HEK293 (cell line): ENCODE measurements around the gene PLCD3.

Experiments
- AEBP2 ChIP-seq: fragments of 450-650 bp; formaldehyde crosslinking; IDR thresholded peaks from 2 replicates; pipeline ENCODE4 v1.5.1; 2016; ENCODE audit warnings: missing biosample characterization, missing genetic modification characterization, borderline replicate concordance
- BCL11A ChIP-seq: fragments of 450-650 bp; formaldehyde crosslinking; IDR thresholded peaks from 2 replicates; pipeline ENCODE4 v1.5.1; 2016; ENCODE audit warnings: low read depth, missing biosample characterization, missing genetic modification characterization
- GFI1B ChIP-seq: fragments of 450-650 bp; formaldehyde crosslinking; IDR thresholded peaks from 2 replicates; pipeline ENCODE4 v1.5.1; 2016; ENCODE audit warnings: missing biosample characterization, missing genetic modification characterization
- GLIS2 ChIP-seq: fragments of 450-650 bp; formaldehyde crosslinking; IDR thresholded peaks from 2 replicates; pipeline ENCODE4 v1.5.1; 2016; ENCODE audit warnings: missing biosample characterization, missing genetic modification characterization
- HOXA7 ChIP-seq: sonication (generic); formaldehyde crosslinking; IDR thresholded peaks from 2 replicates; pipeline ENCODE4 v1.8.1; 2022; ENCODE audit warnings: missing genetic modification reagents, borderline replicate concordance
- HOXC10 ChIP-seq: sonication (generic); formaldehyde crosslinking; IDR thresholded peaks from 2 replicates; pipeline ENCODE4 v1.8.1; 2023; ENCODE audit warnings: mild to moderate bottlenecking, missing genetic modification reagents
- SCRT2 ChIP-seq: fragments of 450-650 bp; formaldehyde crosslinking; IDR thresholded peaks from 2 replicates; pipeline ENCODE4 v1.5.1; 2016; ENCODE audit warnings: missing biosample characterization, missing genetic modification characterization
- ZBTB20 ChIP-seq: fragments of 450-650 bp; formaldehyde crosslinking; IDR thresholded peaks from 2 replicates; pipeline ENCODE4 v1.5.1; 2016; ENCODE audit warnings: missing biosample characterization, missing genetic modification characterization
- ZBTB21 ChIP-seq: fragments of 450-650 bp; formaldehyde crosslinking; IDR thresholded peaks from 2 replicates; pipeline ENCODE4 v1.5.1; 2017; ENCODE audit warnings: missing biosample characterization, missing genetic modification characterization
- ZBTB26 ChIP-seq: fragments of 450-650 bp; formaldehyde crosslinking; optimal IDR thresholded peaks from 2 replicates; pipeline ENCODE3; 2016; ENCODE audit warnings: missing biosample characterization, mild to moderate bottlenecking, missing genetic modification characterization
- ZBTB7A ChIP-seq: fragments of 450-650 bp; formaldehyde crosslinking; IDR thresholded peaks from 2 replicates; pipeline ENCODE4 v1.5.1; 2016; ENCODE audit warnings: low read depth, missing biosample characterization, missing genetic modification characterization
- ZBTB8A ChIP-seq: fragments of 450-650 bp; formaldehyde crosslinking; IDR thresholded peaks from 2 replicates; pipeline ENCODE4 v1.5.1; 2016; ENCODE audit warnings: missing biosample characterization, missing genetic modification characterization
- ZNF112 ChIP-seq: fragments of 450-650 bp; formaldehyde crosslinking; IDR thresholded peaks from 2 replicates; pipeline ENCODE4 v1.5.0; 2017; ENCODE audit warnings: missing biosample characterization, missing genetic modification characterization
- ZNF133 ChIP-seq: fragments of 450-650 bp; formaldehyde crosslinking; IDR thresholded peaks from 2 replicates; pipeline ENCODE4 v1.5.1; 2016; ENCODE audit warnings: missing biosample characterization, missing genetic modification characterization
- ZNF157 ChIP-seq: fragments of 450-650 bp; formaldehyde crosslinking; IDR thresholded peaks from 2 replicates; pipeline ENCODE4 v1.5.1; 2016; ENCODE audit warnings: missing biosample characterization, missing genetic modification characterization
- ZNF16 ChIP-seq: fragments of 450-650 bp; formaldehyde crosslinking; IDR thresholded peaks from 2 replicates; pipeline ENCODE4 v1.5.1; 2016; ENCODE audit warnings: low read depth, missing biosample characterization, missing genetic modification characterization
- ZNF18 ChIP-seq: fragments of 450-650 bp; formaldehyde crosslinking; IDR thresholded peaks from 2 replicates; pipeline ENCODE4 v1.5.1; 2016; ENCODE audit warnings: missing biosample characterization, missing genetic modification characterization
- ZNF19 ChIP-seq: fragments of 450-650 bp; formaldehyde crosslinking; IDR thresholded peaks from 2 replicates; pipeline ENCODE4; 2016; ENCODE audit warnings: missing biosample characterization, missing genetic modification characterization, low read depth
- ZNF202 ChIP-seq: fragments of 450-650 bp; formaldehyde crosslinking; IDR thresholded peaks from 2 replicates; pipeline ENCODE4 v1.5.1; 2016; ENCODE audit warnings: missing biosample characterization, missing genetic modification characterization, borderline replicate concordance
- ZNF211 ChIP-seq: fragments of 450-650 bp; formaldehyde crosslinking; IDR thresholded peaks from 2 replicates; pipeline ENCODE4 v1.5.1; 2016; ENCODE audit warnings: low read depth, missing biosample characterization, missing genetic modification characterization
- ZNF324 ChIP-seq: fragments of 450-650 bp; formaldehyde crosslinking; IDR thresholded peaks from 2 replicates; pipeline ENCODE4 v1.5.1; 2016; ENCODE audit warnings: missing biosample characterization, missing genetic modification characterization
- ZNF362 ChIP-seq: fragments of 450-650 bp; formaldehyde crosslinking; IDR thresholded peaks from 2 replicates; pipeline ENCODE4 v1.5.1; 2016; ENCODE audit warnings: missing biosample characterization, missing genetic modification characterization
- ZNF37A ChIP-seq: fragments of 450-650 bp; IDR thresholded peaks from 2 replicates; pipeline ENCODE4 v1.5.1; 2018; ENCODE audit warnings: missing biosample characterization, missing genetic modification characterization
- ZNF394 ChIP-seq: fragments of 450-650 bp; formaldehyde crosslinking; IDR thresholded peaks from 2 replicates; pipeline ENCODE4 v1.5.1; 2016; ENCODE audit warnings: missing biosample characterization, missing genetic modification characterization, mild to moderate bottlenecking, moderate library complexity, borderline replicate concordance
- ZNF549 ChIP-seq: fragments of 450-650 bp; IDR thresholded peaks from 2 replicates; pipeline ENCODE4 v1.5.1; 2018; ENCODE audit warnings: missing biosample characterization, missing genetic modification characterization, mild to moderate bottlenecking, inconsistent platforms, moderate library complexity
- ZNF555 ChIP-seq: fragments of 450-650 bp; formaldehyde crosslinking; conservative IDR thresholded peaks from 2 replicates; pipeline ENCODE4 v1.5.1; 2017; ENCODE audit warnings: missing biosample characterization, mild to moderate bottlenecking, missing genetic modification characterization, inconsistent platforms
- ZNF561 ChIP-seq: fragments of 450-650 bp; IDR thresholded peaks from 2 replicates; pipeline ENCODE4 v1.5.1; 2018; ENCODE audit warnings: missing biosample characterization, missing genetic modification characterization, borderline replicate concordance
- ZNF623 ChIP-seq: fragments of 450-650 bp; formaldehyde crosslinking; IDR thresholded peaks from 2 replicates; pipeline ENCODE4 v1.5.1; 2016; ENCODE audit warnings: missing biosample characterization, missing genetic modification characterization
- ZNF626 ChIP-seq: fragments of 450-650 bp; sonication (Bioruptor Pico); formaldehyde crosslinking; IDR thresholded peaks from 2 replicates; pipeline ENCODE4 v1.5.1; 2018; ENCODE audit warnings: missing biosample characterization, missing genetic modification characterization, inconsistent platforms
- ZNF658 ChIP-seq: fragments of 450-650 bp; formaldehyde crosslinking; IDR thresholded peaks from 2 replicates; pipeline ENCODE4; 2016; ENCODE audit warnings: missing biosample characterization, missing genetic modification characterization
- ZSCAN30 ChIP-seq: fragments of 450-650 bp; IDR thresholded peaks from 2 replicates; pipeline ENCODE4 v1.5.1; 2018; ENCODE audit warnings: missing biosample characterization, mild to moderate bottlenecking, missing genetic modification characterization, moderate library complexity
- TF ChIP-seq, protein P1 (sequence below): fragments of 450-650 bp; formaldehyde crosslinking; IDR thresholded peaks from 2 replicates; pipeline ENCODE4 v1.5.1; 2016; ENCODE audit warnings: missing biosample characterization, missing genetic modification characterization
- TF ChIP-seq, protein P2 (sequence below): fragments of 450-650 bp; formaldehyde crosslinking; IDR thresholded peaks from 2 replicates; pipeline ENCODE4 v1.5.1; 2016; ENCODE audit warnings: missing biosample characterization, missing genetic modification characterization

Gene PLCD3

DNA sequence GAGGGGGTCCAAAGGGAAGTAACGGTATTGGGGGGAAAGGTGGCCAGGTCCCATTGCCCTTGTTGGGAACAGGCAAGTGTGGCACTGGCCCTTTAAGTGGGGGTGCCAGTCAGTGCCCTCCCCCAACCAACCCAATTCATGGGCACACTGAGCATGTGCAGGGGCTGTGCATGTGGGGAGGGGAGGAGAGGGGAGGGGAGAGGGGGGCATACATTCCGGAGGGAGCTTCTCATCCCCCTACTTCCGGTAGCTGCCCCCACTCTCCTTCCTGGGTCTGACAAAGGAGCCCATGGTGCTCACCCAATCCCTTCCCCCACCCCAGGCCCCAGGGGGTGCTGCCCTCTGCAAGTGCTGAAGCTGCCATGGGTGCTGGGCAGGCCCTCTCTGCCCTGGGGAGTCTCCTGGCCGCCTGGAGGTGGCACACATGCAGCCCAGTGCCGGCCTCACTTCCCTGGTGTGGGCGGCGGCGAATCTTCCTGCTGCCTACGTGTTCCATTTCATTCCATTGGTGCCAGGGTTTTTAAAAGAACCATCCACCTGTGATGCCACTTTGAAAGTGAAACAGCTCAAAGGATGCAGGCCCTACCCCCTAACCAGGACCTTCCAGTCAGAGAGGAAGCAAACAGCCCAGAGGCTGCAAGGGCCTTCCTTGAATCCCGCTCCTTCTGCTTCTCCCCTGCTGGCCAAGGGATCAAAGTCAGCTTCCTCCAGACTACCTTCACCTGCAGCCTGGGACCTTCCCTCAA lies 40.4 kb upstream of the PLCD3 start (continued):
- TF ChIP-seq HOXC10, result no peak
- no peak for TF ChIP-seq ZNF324 (tag by site-specific recombination)
- no peak for TF ChIP-seq AEBP2 (tag by site-specific recombination)
- no peak for TF ChIP-seq ZBTB26 (tag by site-specific recombination)
- no peak for TF ChIP-seq ZNF658 (tag by site-specific recombination)
- no peak for TF ChIP-seq ZBTB7A (tag by site-specific recombination)
- TF ChIP-seq ZBTB21 (tag by site-specific recombination), result 0 out of 2 replicates have a peak, but pooled peaks have one; percentile 25
- no peak for TF ChIP-seq SCRT2
- no peak for TF ChIP-seq ZSCAN30 (tag by site-specific recombination)
- TF ChIP-seq, protein P1, sequence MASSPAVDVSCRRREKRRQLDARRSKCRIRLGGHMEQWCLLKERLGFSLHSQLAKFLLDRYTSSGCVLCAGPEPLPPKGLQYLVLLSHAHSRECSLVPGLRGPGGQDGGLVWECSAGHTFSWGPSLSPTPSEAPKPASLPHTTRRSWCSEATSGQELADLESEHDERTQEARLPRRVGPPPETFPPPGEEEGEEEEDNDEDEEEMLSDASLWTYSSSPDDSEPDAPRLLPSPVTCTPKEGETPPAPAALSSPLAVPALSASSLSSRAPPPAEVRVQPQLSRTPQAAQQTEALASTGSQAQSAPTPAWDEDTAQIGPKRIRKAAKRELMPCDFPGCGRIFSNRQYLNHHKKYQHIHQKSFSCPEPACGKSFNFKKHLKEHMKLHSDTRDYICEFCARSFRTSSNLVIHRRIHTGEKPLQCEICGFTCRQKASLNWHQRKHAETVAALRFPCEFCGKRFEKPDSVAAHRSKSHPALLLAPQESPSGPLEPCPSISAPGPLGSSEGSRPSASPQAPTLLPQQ (tag by site-specific recombination), result no peak
- TF ChIP-seq ZNF37A, result no peak
- no peak for TF ChIP-seq ZNF555 (tag by site-specific recombination)
- TF ChIP-seq ZNF549 (tag by site-specific recombination), result no peak
- TF ChIP-seq ZNF626 (tag by site-specific recombination), result no peak
- no peak for TF ChIP-seq GFI1B (tag by site-specific recombination)
- no peak for TF ChIP-seq BCL11A
- no peak for TF ChIP-seq ZNF133 (tag by site-specific recombination)
- no peak for TF ChIP-seq HOXA7 (CRISPR knock-in tag)
- TF ChIP-seq ZNF19 (tag by site-specific recombination), result no peak
- TF ChIP-seq ZBTB20, result no peak
- TF ChIP-seq ZNF18 (tag by site-specific recombination), result no peak
- TF ChIP-seq ZBTB8A, result peak; percentile 20; the same call in 1 of the 2 replicates
- no peak for TF ChIP-seq ZNF561 (tag by site-specific recombination)
- peak; percentile 73 for TF ChIP-seq GLIS2
- no peak for TF ChIP-seq ZNF16 (tag by site-specific recombination)
- no peak for TF ChIP-seq ZNF362 (tag by site-specific recombination)
- no peak for TF ChIP-seq ZNF157
- TF ChIP-seq, protein P2, sequence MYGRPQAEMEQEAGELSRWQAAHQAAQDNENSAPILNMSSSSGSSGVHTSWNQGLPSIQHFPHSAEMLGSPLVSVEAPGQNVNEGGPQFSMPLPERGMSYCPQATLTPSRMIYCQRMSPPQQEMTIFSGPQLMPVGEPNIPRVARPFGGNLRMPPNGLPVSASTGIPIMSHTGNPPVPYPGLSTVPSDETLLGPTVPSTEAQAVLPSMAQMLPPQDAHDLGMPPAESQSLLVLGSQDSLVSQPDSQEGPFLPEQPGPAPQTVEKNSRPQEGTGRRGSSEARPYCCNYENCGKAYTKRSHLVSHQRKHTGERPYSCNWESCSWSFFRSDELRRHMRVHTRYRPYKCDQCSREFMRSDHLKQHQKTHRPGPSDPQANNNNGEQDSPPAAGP (tag by site-specific recombination), result no peak
- TF ChIP-seq ZNF202 (tag by site-specific recombination), result no peak
- no peak for TF ChIP-seq ZNF623
- TF ChIP-seq ZNF394 (tag by site-specific recombination), result peak; percentile 22; the same call in 1 of the 2 replicates
- no peak for TF ChIP-seq ZNF112 (tag by site-specific recombination)
- TF ChIP-seq ZNF211, result no peak
